K562 (cell line): ENCODE data around the gene CIAO3. TPM values are rescaled to one million over a fixed set of nuclear protein-coding genes. Genes with fewer than 3 reads are reported as not detected.

ENCODE experiments used
- ATAC-seq: fragments of 200-7000 bp; cut with Tn5 transposase; 3 replicates; pipeline ENCODE4 v1.9.1; 2020; ENCODE audit warnings: moderate library complexity
- BruUV-seq: library from RNA; stranded (reverse); fragments of 400-500 nt; replicated peaks from 2 replicates; lab custom pipeline; 2021; lab: Mats Ljungman, UMichigan
- CTCF ChIA-PET: fragments of 300-600 bp; formaldehyde crosslinking; extraction: SDS; loops from one replicate; lab custom pipeline; 2021; ENCODE audit warnings: low intra/inter-chr PET ratio; lab: Yijun Ruan, JAX
- POLR2A ChIA-PET: fragments of 300-600, 350-650 bp; sonication (Branson Sonifier 250); formaldehyde crosslinking; extraction: SDS; loops from one replicate; lab custom pipeline; 2021; ENCODE audit warnings: antibody characterized with exemption, inconsistent platforms; lab: Yijun Ruan, JAX
- DNase-seq, 4 experiments: peaks; one replicate each; pipeline versions ENCODE4 v3.0.0 to v3.0.0-alpha.2; 2011 to 2018; ENCODE audit warnings: low spot score in 3 of 4, mixed read lengths in 3 of 4; ENCODE audit errors: extremely low read depth in 1 of 4
- FAIRE-seq: peaks from 2 replicates; lab custom pipeline; 2011; peaks lifted over from hg19 to GRCh38; lab: Jason Lieb, UNC
- H2AFZ ChIP-seq: 2 replicates; pipeline ENCODE4 v1.6.0; 2011; ENCODE audit warnings: low read depth, low read length, control low read depth, inconsistent platforms
- H3K27ac ChIP-seq: fragments of 200-600 bp; 3 replicates; pipeline ENCODE4 v1.8.0; 2011; ENCODE audit warnings: low read depth, mild to moderate bottlenecking, control low read depth, inconsistent platforms, low read length, moderate library complexity, mixed read lengths; ENCODE audit errors: extremely low read depth
- H3K27me3 ChIP-seq, 2 experiments: fragments of 300-600 bp in 1 of 2; 2 replicates in 1 of 2; 3 replicates in 1 of 2; pipeline versions ENCODE4 v1.6.0 to v1.8.0; 2011; ENCODE audit warnings: inconsistent platforms in 2 of 2, low read length in 2 of 2, mild to moderate bottlenecking in 1 of 2, mixed read lengths in 1 of 2, moderate library complexity in 1 of 2; ENCODE audit not compliant: control insufficient read depth in 2 of 2, insufficient read depth in 2 of 2
- H3K36me3 ChIP-seq: fragments of 300-600 bp; 3 replicates; pipeline ENCODE4 v1.8.0; 2011; ENCODE audit warnings: mild to moderate bottlenecking, low read length, inconsistent platforms; ENCODE audit not compliant: control insufficient read depth, insufficient read depth
- H3K4me1 ChIP-seq, 2 experiments: fragments of 200-600 bp in 1 of 2; replicated peaks in 1 of 2; 2 replicates in 1 of 2; 3 replicates in 1 of 2; pipeline versions ENCODE4 v1.5.1 to v1.8.0; 2011; ENCODE audit warnings: inconsistent platforms in 2 of 2, low read length in 2 of 2, mild to moderate bottlenecking in 1 of 2, mixed read lengths in 1 of 2, moderate library complexity in 1 of 2; ENCODE audit not compliant: control insufficient read depth in 2 of 2, insufficient read depth in 2 of 2
- H3K4me2 ChIP-seq: 2 replicates; pipeline ENCODE4 v1.6.1; 2011; ENCODE audit warnings: low read length, control low read depth, inconsistent platforms, mixed read lengths; ENCODE audit not compliant: insufficient read depth
- H3K4me3 ChIP-seq: fragments of 200-600 bp; sonication (generic), shearing (Covaris generic); 2 replicates; pipeline ENCODE4 v1.5.1; 2016; ENCODE audit warnings: control low read depth, inconsistent platforms
- H3K79me2 ChIP-seq: fragments of 200-600 bp; 3 replicates; pipeline ENCODE4 v1.8.0; 2011; ENCODE audit warnings: low read length, inconsistent platforms; ENCODE audit not compliant: control insufficient read depth, insufficient read depth
- H3K9ac ChIP-seq, 2 experiments: 2 replicates each; pipeline versions ENCODE4 v1.6.0 to v1.6.1; 2011; ENCODE audit warnings: low read depth in 2 of 2, low read length in 2 of 2, control low read depth in 1 of 2, inconsistent platforms in 1 of 2, mild to moderate bottlenecking in 1 of 2, mixed read lengths in 1 of 2; ENCODE audit not compliant: insufficient read depth in 1 of 2
- H3K9me1 ChIP-seq: one replicate; pipeline ENCODE4 v1.6.0; 2011; ENCODE audit warnings: inconsistent platforms, mild to moderate bottlenecking, low read length, moderate library complexity; ENCODE audit not compliant: control insufficient read depth, insufficient read depth
- H3K9me3 ChIP-seq: replicated peaks from 2 replicates; pipeline ENCODE4 v1.5.1; 2011; ENCODE audit warnings: low read depth, low read length, inconsistent platforms; ENCODE audit not compliant: control insufficient read depth, insufficient read depth
- H4K20me1 ChIP-seq: replicated peaks from 2 replicates; pipeline ENCODE4 v1.6.1; 2011; ENCODE audit warnings: low read length, inconsistent platforms, mixed read lengths; ENCODE audit not compliant: control insufficient read depth, insufficient read depth
- CAMTA2 ChIP-seq: fragments of 250-450 bp; sonication (Bioruptor Pico); conservative IDR thresholded peaks from 2 replicates; pipeline ENCODE4 v1.5.1; 2022
- FOXM1 ChIP-seq, 2 experiments: fragments of 450-650 bp in 1 of 2; sonication (generic) in 1 of 2; formaldehyde crosslinking in 1 of 2; IDR thresholded peaks; 2 replicates each; pipeline versions ENCODE4 v1.6.1 to v1.9.0; 2017 to 2022; ENCODE audit warnings: low read depth in 2 of 2, mild to moderate bottlenecking in 2 of 2, missing genetic modification reagents in 1 of 2, moderate library complexity in 1 of 2
- POLR2A ChIP-seq: fragments of 450-650 bp; conservative IDR thresholded peaks from 2 replicates; pipeline ENCODE4 v1.6.1; 2016
- POLR2G ChIP-seq: fragments of 200-400 bp; formaldehyde crosslinking; IDR thresholded peaks from 2 replicates; pipeline ENCODE4 v1.6.1; 2017; ENCODE audit warnings: low read depth, mild to moderate bottlenecking, antibody characterized with exemption, low read length, moderate library complexity
- RBFOX2 ChIP-seq: fragments of 200-400 bp; formaldehyde crosslinking; IDR thresholded peaks from 2 replicates; pipeline ENCODE4 v1.6.1; 2017; ENCODE audit warnings: low read depth, mild to moderate bottlenecking, low read length, moderate library complexity
- RBM14 ChIP-seq: fragments of 200-400 bp; formaldehyde crosslinking; IDR thresholded peaks from 2 replicates; pipeline ENCODE4 v1.6.1; 2018; ENCODE audit warnings: low read depth, mild to moderate bottlenecking, low read length, moderate library complexity, borderline replicate concordance; ENCODE audit not compliant: insufficient read depth
- TARDBP ChIP-seq: fragments of 450-650 bp; IDR thresholded peaks from 2 replicates; pipeline ENCODE4 v1.6.1; 2016
- ZBTB7A ChIP-seq: IDR thresholded peaks from 2 replicates; pipeline ENCODE4 v1.6.1; 2011; ENCODE audit warnings: low read depth, mild to moderate bottlenecking, low read length, moderate library complexity, borderline replicate concordance; ENCODE audit not compliant: control insufficient read depth
- ZNF134 ChIP-seq: fragments of 250-450 bp; sonication (Bioruptor Pico); conservative IDR thresholded peaks from 2 replicates; pipeline ENCODE4 v1.4.0; 2020
- whole genome bisulfite sequencing: fragments of 100-300 bp; shearing (Covaris generic); methylation state at CpG from one replicate; pipeline ENCODE4 v1.1.6; 2016; ENCODE audit warnings: low coverage, mixed read lengths; ENCODE audit not compliant: insufficient coverage; ENCODE audit errors: missing lambda C conversion rate; 5-methylcytosine and 5-hydroxymethylcytosine counted together
- in situ Hi-C: fragments of 300-500 bp; cut with MboI; formaldehyde crosslinking; loops from 4 replicates; pipeline ENCODE4 v1.15.0; 2018; ENCODE audit warnings: inconsistent platforms, mixed read lengths
- intact Hi-C: fragments of 100-400 bp; cut with micrococcal nuclease; formaldehyde crosslinking; loops from 2 replicates; pipeline ENCODE4 v1.14.2; 2022
- polyA plus RNA-seq, 8 experiments: library from polyadenylated mRNA; depleted of rRNA in 4 of 8; stranded (reverse) in 5 of 8; unstranded in 3 of 8; fragments of >200 nt; fragmentation: Nextera tagmentation in 2 of 8; fragmentation: Illumina TruSeq in 1 of 8; extraction: Ambion mirVana in 2 of 8; extraction: Trizol in 1 of 8; gene quantifications; 2 replicates each; pipeline versions ENCODE4 v1.2.1 to v1.2.3, GENCODE V29; 2011 to 2014; ENCODE audit warnings: inconsistent platforms in 1 of 8, missing spikeins in 1 of 8
- total RNA-seq, 7 experiments: library from RNA; depleted of rRNA in 6 of 7; stranded (reverse); fragments of >200 nt in 6 of 7; fragmentation: Illumina TruSeq in 2 of 7; extraction: Trizol in 2 of 7; gene quantifications; 2 replicates each; pipeline versions ENCODE4 v1.2.1 to v1.2.3, GENCODE V29; 2011 to 2021; ENCODE audit warnings: low replicate concordance in 1 of 7
- TF ChIP-seq, protein P1 (sequence below): sonication (generic); formaldehyde crosslinking; IDR thresholded peaks from 2 replicates; pipeline ENCODE4 v1.8.1; 2023; ENCODE audit warnings: mild to moderate bottlenecking, missing genetic modification reagents
- TF ChIP-seq, protein P2 (sequence below): fragments of 450-650 bp; IDR thresholded peaks from 2 replicates; pipeline ENCODE4 v1.6.1; 2016; ENCODE audit warnings: low read depth

CIAO3 gene
- total and polyA plus RNA-seq, 9 of the 15 experiments (the other 6 are each of a cell fraction or from before 2014, with no cell fraction given): 2.2 to 35.6 (median 18.7) TPM

DNA sequence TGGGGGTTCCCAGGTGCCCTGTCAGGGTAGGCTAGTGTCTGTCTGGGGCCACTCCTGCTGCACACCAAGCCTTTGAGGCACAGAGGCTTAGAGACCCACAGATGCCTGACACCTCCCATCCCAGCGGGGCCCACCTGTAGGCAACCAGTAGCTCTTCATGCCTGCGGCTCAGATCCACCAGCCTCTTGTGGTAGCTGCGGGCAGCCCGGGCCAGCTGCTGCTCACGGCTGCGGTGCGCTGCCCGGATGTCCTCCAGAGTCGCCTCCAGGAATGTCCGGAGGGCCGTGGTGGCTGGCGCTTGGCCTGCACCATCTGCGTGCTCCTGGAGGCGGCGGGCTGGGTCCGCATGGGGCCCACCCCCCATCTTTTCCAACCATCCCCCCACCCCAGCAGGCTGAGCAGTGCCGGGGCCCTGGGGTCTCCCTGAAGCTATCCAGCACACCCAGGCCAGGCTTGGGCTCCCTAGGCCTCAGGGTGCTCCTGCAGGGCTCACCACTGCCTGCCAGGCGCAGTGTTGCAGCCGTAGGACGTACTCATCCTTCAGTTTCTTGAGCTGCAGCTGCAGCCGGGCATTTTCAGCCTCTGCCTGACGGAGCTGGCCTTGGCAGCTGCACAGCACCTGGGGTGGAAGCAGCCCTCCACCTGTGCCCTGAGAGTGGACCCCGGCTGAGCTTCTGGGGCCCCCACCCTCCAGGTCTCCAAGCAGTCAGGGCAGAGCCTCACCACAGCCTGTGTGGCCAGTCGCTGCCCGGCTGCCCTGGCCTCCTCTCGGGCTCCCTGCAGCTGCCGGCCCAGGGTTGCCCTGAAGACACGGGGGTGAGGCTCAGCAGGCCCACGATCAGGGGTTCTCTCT is 16.4 kb downstream of the CIAO3 start:
- DNase-seq: no peak
- ChIA-PET CTCF (no interaction called here), POLR2A (interaction anchor here (0.6 to 4.5 kb wide), 9 partner anchors 9 to 169 kb away, joined by 3 to 25 read pairs (median 3); partner anchors contain the start of gene METRN)
- no TSS peak for BruUV-seq
- Histone ChIP-seq H3K79me2 (peaks cover 55% of the 10 kb centered on the region), H3K9ac (peak overlapping the region in 1 of 2 experiments; percentile 59; a peak in 2 of 4 replicates), H3K4me1 (peaks cover 15 to 96% of the 10 kb centered on the region in 2 experiments), H3K27ac (no peak overlapping the region), H4K20me1 (no peaks in the 10 kb centered on the region; the same call in 1 of the 2 replicates), H3K36me3 (peaks cover 15% of the 10 kb centered on the region; the same call in 1 of the 3 replicates), H3K4me3 (no peak overlapping the region), H3K4me2 (no peak overlapping the region), H2AFZ (no peak overlapping the region), H3K9me3 (no peaks in the 10 kb centered on the region), H3K27me3 (no peaks in the 10 kb centered on the region), H3K9me1 (no peaks in the 10 kb centered on the region)
- 81% methylated on average over 21 of the region's 29 CpGs for WGBS
- intact Hi-C loops: no loop called here
- in situ Hi-C loops: no loop called here
- no peak for FAIRE-seq
- no peak for ATAC-seq
- TF ChIP-seq FOXM1 (IDR thresholded peaks at IDR 0.05; ENCODE audit: low read depth) (no peak), FOXM1 (CRISPR knock-in tag; IDR thresholded peaks at IDR 0.05; ENCODE audit: low read depth) (no peak), ZBTB7A (peak; percentile 21; the same call in 1 of the 2 replicates), TARDBP (no peak), ZNF134 (no peak), CAMTA2 (CRISPR knock-in tag) (no peak), RBM14 (no peak), RBFOX2 (peak; percentile 10), POLR2A (peak; percentile 45; the same call in 1 of the 2 replicates), POLR2G (peak; percentile 60)
- TF ChIP-seq, protein P1, sequence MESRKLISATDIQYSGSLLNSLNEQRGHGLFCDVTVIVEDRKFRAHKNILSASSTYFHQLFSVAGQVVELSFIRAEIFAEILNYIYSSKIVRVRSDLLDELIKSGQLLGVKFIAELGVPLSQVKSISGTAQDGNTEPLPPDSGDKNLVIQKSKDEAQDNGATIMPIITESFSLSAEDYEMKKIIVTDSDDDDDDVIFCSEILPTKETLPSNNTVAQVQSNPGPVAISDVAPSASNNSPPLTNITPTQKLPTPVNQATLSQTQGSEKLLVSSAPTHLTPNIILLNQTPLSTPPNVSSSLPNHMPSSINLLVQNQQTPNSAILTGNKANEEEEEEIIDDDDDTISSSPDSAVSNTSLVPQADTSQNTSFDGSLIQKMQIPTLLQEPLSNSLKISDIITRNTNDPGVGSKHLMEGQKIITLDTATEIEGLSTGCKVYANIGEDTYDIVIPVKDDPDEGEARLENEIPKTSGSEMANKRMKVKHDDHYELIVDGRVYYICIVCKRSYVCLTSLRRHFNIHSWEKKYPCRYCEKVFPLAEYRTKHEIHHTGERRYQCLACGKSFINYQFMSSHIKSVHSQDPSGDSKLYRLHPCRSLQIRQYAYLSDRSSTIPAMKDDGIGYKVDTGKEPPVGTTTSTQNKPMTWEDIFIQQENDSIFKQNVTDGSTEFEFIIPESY (CRISPR knock-in tag): peak; percentile 61; the same call in 1 of the 2 replicates
- TF ChIP-seq, protein P2, sequence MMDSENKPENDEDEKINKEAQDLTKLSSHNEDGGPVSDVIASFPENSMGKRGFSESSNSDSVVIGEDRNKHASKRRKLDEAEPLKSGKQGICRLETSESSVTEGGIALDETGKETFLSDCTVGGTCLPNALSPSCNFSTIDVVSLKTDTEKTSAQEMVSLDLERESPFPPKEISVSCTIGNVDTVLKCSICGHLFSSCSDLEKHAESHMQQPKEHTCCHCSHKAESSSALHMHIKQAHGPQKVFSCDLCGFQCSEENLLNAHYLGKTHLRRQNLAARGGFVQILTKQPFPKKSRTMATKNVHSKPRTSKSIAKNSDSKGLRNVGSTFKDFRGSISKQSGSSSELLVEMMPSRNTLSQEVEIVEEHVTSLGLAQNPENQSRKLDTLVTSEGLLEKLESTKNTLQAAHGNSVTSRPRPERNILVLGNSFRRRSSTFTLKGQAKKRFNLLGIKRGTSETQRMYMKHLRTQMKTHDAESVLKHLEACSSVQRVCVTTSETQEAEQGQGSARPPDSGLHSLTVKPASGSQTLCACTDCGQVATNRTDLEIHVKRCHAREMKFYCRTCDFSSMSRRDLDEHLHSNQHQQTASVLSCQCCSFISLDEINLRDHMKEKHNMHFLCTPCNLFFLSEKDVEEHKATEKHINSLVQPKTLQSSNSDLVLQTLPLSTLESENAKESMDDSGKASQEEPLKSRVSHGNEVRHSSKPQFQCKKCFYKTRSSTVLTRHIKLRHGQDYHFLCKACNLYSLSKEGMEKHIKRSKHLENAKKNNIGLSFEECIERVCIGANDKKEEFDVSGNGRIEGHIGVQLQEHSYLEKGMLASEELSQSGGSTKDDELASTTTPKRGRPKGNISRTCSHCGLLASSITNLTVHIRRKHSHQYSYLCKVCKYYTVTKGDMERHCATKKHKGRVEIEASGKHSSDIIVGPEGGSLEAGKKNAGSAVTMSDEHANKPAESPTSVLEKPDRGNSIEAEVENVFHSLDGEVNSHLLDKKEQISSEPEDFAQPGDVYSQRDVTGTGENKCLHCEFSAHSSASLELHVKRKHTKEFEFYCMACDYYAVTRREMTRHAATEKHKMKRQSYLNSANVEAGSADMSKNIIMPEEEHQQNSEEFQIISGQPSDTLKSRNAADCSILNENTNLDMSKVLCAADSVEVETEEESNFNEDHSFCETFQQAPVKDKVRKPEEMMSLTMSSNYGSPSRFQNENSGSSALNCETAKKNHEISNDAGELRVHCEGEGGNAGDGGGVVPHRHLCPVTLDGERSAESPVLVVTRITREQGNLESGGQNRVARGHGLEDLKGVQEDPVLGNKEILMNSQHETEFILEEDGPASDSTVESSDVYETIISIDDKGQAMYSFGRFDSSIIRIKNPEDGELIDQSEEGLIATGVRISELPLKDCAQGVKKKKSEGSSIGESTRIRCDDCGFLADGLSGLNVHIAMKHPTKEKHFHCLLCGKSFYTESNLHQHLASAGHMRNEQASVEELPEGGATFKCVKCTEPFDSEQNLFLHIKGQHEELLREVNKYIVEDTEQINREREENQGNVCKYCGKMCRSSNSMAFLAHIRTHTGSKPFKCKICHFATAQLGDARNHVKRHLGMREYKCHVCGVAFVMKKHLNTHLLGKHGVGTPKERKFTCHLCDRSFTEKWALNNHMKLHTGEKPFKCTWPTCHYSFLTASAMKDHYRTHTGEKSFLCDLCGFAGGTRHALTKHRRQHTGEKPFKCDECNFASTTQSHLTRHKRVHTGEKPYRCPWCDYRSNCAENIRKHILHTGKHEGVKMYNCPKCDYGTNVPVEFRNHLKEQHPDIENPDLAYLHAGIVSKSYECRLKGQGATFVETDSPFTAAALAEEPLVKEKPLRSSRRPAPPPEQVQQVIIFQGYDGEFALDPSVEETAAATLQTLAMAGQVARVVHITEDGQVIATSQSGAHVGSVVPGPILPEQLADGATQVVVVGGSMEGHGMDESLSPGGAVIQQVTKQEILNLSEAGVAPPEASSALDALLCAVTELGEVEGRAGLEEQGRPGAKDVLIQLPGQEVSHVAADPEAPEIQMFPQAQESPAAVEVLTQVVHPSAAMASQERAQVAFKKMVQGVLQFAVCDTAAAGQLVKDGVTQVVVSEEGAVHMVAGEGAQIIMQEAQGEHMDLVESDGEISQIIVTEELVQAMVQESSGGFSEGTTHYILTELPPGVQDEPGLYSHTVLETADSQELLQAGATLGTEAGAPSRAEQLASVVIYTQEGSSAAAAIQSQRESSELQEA: no peak
